A549 (cell line): ENCODE measurements around the gene SLC10A1.

Experiments
- BHLHE40 ChIP-seq: IDR thresholded peaks from 2 replicates; pipeline ENCODE4 v1.6.1; 2012; ENCODE audit warnings: low read depth, low read length, inconsistent platforms
- CHD2 ChIP-seq: fragments of 150-350 bp; IDR thresholded peaks from 2 replicates; pipeline ENCODE4 v1.6.1; 2014; ENCODE audit warnings: low read length; ENCODE audit not compliant: partially characterized antibody
- CHD4 ChIP-seq: fragments of 200-600 bp; sonication (generic); IDR thresholded peaks from 2 replicates; pipeline ENCODE4 v1.6.1; 2016; ENCODE audit warnings: antibody characterized with exemption, mild to moderate bottlenecking, borderline replicate concordance
- CTCF ChIP-seq: fragments of >200 bp; sonication (Bioruptor Twin); formaldehyde crosslinking; IDR thresholded peaks from 3 replicates; pipeline ENCODE4 v1.5.1; 2016
- ELK1 ChIP-seq: fragments of 150-350 bp; IDR thresholded peaks from 2 replicates; pipeline ENCODE4 v1.6.1; 2014; ENCODE audit warnings: low read depth, mild to moderate bottlenecking, low read length
- MAX ChIP-seq: IDR thresholded peaks from 2 replicates; pipeline ENCODE4 v1.6.1; 2012
- MAZ ChIP-seq: fragments of 150-350 bp; IDR thresholded peaks from 2 replicates; pipeline ENCODE4 v1.6.1; 2014; ENCODE audit warnings: antibody characterized with exemption, low read depth, low read length, borderline replicate concordance
- POLR2A ChIP-seq: IDR thresholded peaks from 2 replicates; pipeline ENCODE4 v1.6.1; 2012; ENCODE audit warnings: mild to moderate bottlenecking, low read length
- RCOR1 ChIP-seq: fragments of 150-350 bp; IDR thresholded peaks from 2 replicates; pipeline ENCODE4 v1.6.1; 2014; ENCODE audit warnings: antibody characterized with exemption, low read length, low read depth

GRCh38 chr14:69798339-69798735, 1.3 kb upstream of the SLC10A1 start:
- TF ChIP-seq POLR2A (no peak), CTCF (no peak), CHD2 (no peak), BHLHE40 (no peak), CHD4 (no peak), MAX (no peak), MAZ (no peak), ELK1 (no peak), RCOR1 (no peak)
